Muscle layer of duodenum (tissue), 2 donors: ENCODE data around the gene DDIT4L.

Experiments
- H3K27ac ChIP-seq: one replicate; pipeline ENCODE4 v1.7.0; 2013; ENCODE audit warnings: mild to moderate bottlenecking, low read length
- H3K27me3 ChIP-seq: one replicate; pipeline ENCODE4 v1.7.0; 2013; ENCODE audit warnings: low read depth, mild to moderate bottlenecking, control low read depth, low read length
- H3K36me3 ChIP-seq, 2 donors: one replicate each; pipeline ENCODE4 v1.7.0; 2013; ENCODE audit warnings: low read length in 2 of 2, control low read depth in 1 of 2, mild to moderate bottlenecking in 1 of 2; ENCODE audit not compliant: insufficient read depth in 2 of 2, control insufficient read depth in 1 of 2
- H3K4me1 ChIP-seq, 2 donors: one replicate each; pipeline ENCODE4 v1.7.0; 2013; ENCODE audit warnings: low read length in 2 of 2, mild to moderate bottlenecking in 2 of 2, control low read depth in 1 of 2, moderate library complexity in 1 of 2; ENCODE audit not compliant: insufficient read depth in 2 of 2, control insufficient read depth in 1 of 2
- H3K4me3 ChIP-seq, 2 donors: one replicate each; pipeline ENCODE4 v1.7.0; 2013; ENCODE audit warnings: low read length in 2 of 2, low read depth in 1 of 2, mild to moderate bottlenecking in 1 of 2
- H3K9me3 ChIP-seq, 2 donors: one replicate each; pipeline ENCODE4 v1.7.0; 2013; ENCODE audit warnings: low read length in 2 of 2, control low read depth in 1 of 2, mild to moderate bottlenecking in 1 of 2; ENCODE audit not compliant: control insufficient read depth in 1 of 2
- donor health status: healthy.

The DDIT4L gene

GRCh38 chr4:100187781-100188180 lies 2.5 kb downstream of the DDIT4L start:
- H3K27me3 ChIP-seq = no peaks in the 10 kb centered on the region
- no peaks in the 10 kb centered on the region for H3K4me1 ChIP-seq
- no peaks in the 10 kb centered on the region for H3K9me3 ChIP-seq
- no peak overlapping the region for H3K4me3 ChIP-seq
- no peak overlapping the region for H3K27ac ChIP-seq
- no peaks in the 10 kb centered on the region for H3K36me3 ChIP-seq

GRCh38 chr4:100184787-100185186 lies 5.5 kb downstream of the DDIT4L start:
- no peaks in the 10 kb centered on the region for H3K4me1 ChIP-seq
- no peaks in the 10 kb centered on the region for H3K9me3 ChIP-seq
- H3K27me3 ChIP-seq = no peaks in the 10 kb centered on the region
- no peak overlapping the region for H3K27ac ChIP-seq
- H3K4me3 ChIP-seq = no peak overlapping the region
- no peaks in the 10 kb centered on the region for H3K36me3 ChIP-seq

GRCh38 chr4:100177855-100178254 lies 12.4 kb downstream of the DDIT4L start:
- Histone ChIP-seq H3K27ac (no peak overlapping the region), H3K9me3 (no peaks in the 10 kb centered on the region), H3K27me3 (no peaks in the 10 kb centered on the region), H3K36me3 (no peaks in the 10 kb centered on the region), H3K4me1 (no peaks in the 10 kb centered on the region), H3K4me3 (no peak overlapping the region)

GRCh38 chr4:100177126-100177525 lies 13.1 kb downstream of the DDIT4L start:
- Histone ChIP-seq H3K27me3 (no peaks in the 10 kb centered on the region), H3K9me3 (no peaks in the 10 kb centered on the region), H3K4me3 (no peak overlapping the region), H3K4me1 (no peaks in the 10 kb centered on the region), H3K27ac (no peak overlapping the region), H3K36me3 (no peaks in the 10 kb centered on the region)

GRCh38 chr4:100175858-100176257 lies 14.4 kb downstream of the DDIT4L start:
- Histone ChIP-seq H3K36me3 (no peaks in the 10 kb centered on the region), H3K9me3 (no peaks in the 10 kb centered on the region), H3K27ac (no peak overlapping the region), H3K27me3 (no peaks in the 10 kb centered on the region), H3K4me1 (no peaks in the 10 kb centered on the region), H3K4me3 (no peak overlapping the region)

GRCh38 chr4:100174985-100175383 lies 15.3 kb downstream of the DDIT4L start:
- Histone ChIP-seq H3K4me1 (no peaks in the 10 kb centered on the region), H3K27me3 (no peaks in the 10 kb centered on the region), H3K9me3 (no peaks in the 10 kb centered on the region), H3K4me3 (no peak overlapping the region), H3K36me3 (no peaks in the 10 kb centered on the region), H3K27ac (no peak overlapping the region)

- Histone ChIP-seq H3K36me3 (no peaks in the 10 kb centered on the region), H3K27me3 (no peaks in the 10 kb centered on the region), H3K4me3 (no peak overlapping the region), H3K27ac (no peak overlapping the region), H3K9me3 (no peaks in the 10 kb centered on the region), H3K4me1 (peaks cover 0 to 3% of the 10 kb centered on the region in 2 donors)
Observed at GRCh38 chr4:100170986-100171385, 19.3 kb downstream of the DDIT4L start.

GRCh38 chr4:100169491-100170485 lies 20.5 kb downstream of the DDIT4L start:
- Histone ChIP-seq H3K4me3 (no peak overlapping the region), H3K36me3 (no peaks in the 10 kb centered on the region), H3K27ac (no peak overlapping the region), H3K27me3 (no peaks in the 10 kb centered on the region), H3K9me3 (no peaks in the 10 kb centered on the region), H3K4me1 (peaks cover 0 to 3% of the 10 kb centered on the region in 2 donors)

- Histone ChIP-seq H3K4me1 (peaks cover 0 to 3% of the 10 kb centered on the region in 2 donors), H3K9me3 (no peaks in the 10 kb centered on the region), H3K27me3 (no peaks in the 10 kb centered on the region), H3K4me3 (no peak overlapping the region), H3K27ac (no peak overlapping the region), H3K36me3 (no peaks in the 10 kb centered on the region)
Observed at GRCh38 chr4:100168521-100168920, 21.7 kb downstream of the DDIT4L start.

- Histone ChIP-seq H3K27ac (no peak overlapping the region), H3K4me1 (peaks cover 0 to 3% of the 10 kb centered on the region in 2 donors), H3K9me3 (no peaks in the 10 kb centered on the region), H3K36me3 (no peaks in the 10 kb centered on the region), H3K4me3 (no peak overlapping the region), H3K27me3 (no peaks in the 10 kb centered on the region)
Observed at GRCh38 chr4:100166297-100167039, 23.8 kb downstream of the DDIT4L start.

GRCh38 chr4:100165809-100166208 lies 24.5 kb downstream of the DDIT4L start:
- Histone ChIP-seq H3K4me3 (no peak overlapping the region), H3K27me3 (no peaks in the 10 kb centered on the region), H3K9me3 (no peaks in the 10 kb centered on the region), H3K27ac (no peak overlapping the region), H3K4me1 (peaks cover 0 to 3% of the 10 kb centered on the region in 2 donors), H3K36me3 (no peaks in the 10 kb centered on the region)
